NCI-H1436 treated with DMSO at 0.1 percent for 48 hours (cell line): ENCODE data around the gene TFRC.
A peak's percentile ranks its signal among the peaks of the same experiment; 100 is the strongest.
"Not testable (repeated sequence)": the region's sequence is repeated elsewhere in the genome, so short reads cannot be mapped to it uniquely, and the experiment has no call there.

Experiments used
- DNase-seq: peaks from one replicate; lab custom pipeline; 2025; lab: John Stamatoyannopoulos, UW

Gene TFRC

GRCh38 chr3:196081002-196081833 lies 672 bp downstream of the TFRC start:
- DNase-seq, result no peak

- DNase-seq, result not testable (repeated sequence)
These were observed 1.6 kb downstream of the TFRC start for GRCh38 chr3:196080101-196080846.

GRCh38 chr3:196079682-196080081 lies 2.2 kb downstream of the TFRC start:
- DNase-seq, result no peak

GRCh38 chr3:196075013-196075412 lies 6.9 kb downstream of the TFRC start:
- no peak for DNase-seq

- DNase-seq, result peak; percentile 34
These were observed 8.6 kb downstream of the TFRC start for GRCh38 chr3:196073255-196073753.

GRCh38 chr3:196072313-196072712 lies 9.6 kb downstream of the TFRC start:
- DNase-seq, result no peak

- not testable (repeated sequence) for DNase-seq
These were observed 13.1 kb downstream of the TFRC start for GRCh38 chr3:196068812-196069211.

GRCh38 chr3:196067439-196067838 lies 14.5 kb downstream of the TFRC start:
- no peak for DNase-seq

GRCh38 chr3:196063971-196064370 lies 17.9 kb downstream of the TFRC start:
- DNase-seq, result no peak

- no peak for DNase-seq
These were observed 18.4 kb downstream of the TFRC start for GRCh38 chr3:196063456-196063855.

GRCh38 chr3:196063049-196063448 lies 18.8 kb downstream of the TFRC start:
- DNase-seq, result no peak

GRCh38 chr3:196060834-196061233 lies 21.1 kb downstream of the TFRC start:
- DNase-seq, result no peak

GRCh38 chr3:196057760-196058331 lies 24.0 kb downstream of the TFRC start:
- DNase-seq, result no peak

GRCh38 chr3:196056371-196056770 lies 25.5 kb downstream of the TFRC start:
- DNase-seq, result not testable (repeated sequence)

- DNase-seq, result no peak
These were observed 26.1 kb downstream of the TFRC start for GRCh38 chr3:196055683-196056270.

- DNase-seq, result no peak
These were observed 26.6 kb downstream of the TFRC start for GRCh38 chr3:196055240-196055639.

GRCh38 chr3:196054661-196055060 lies 27.2 kb downstream of the TFRC start:
- no peak for DNase-seq

- DNase-seq, result no peak
These were observed 28.4 kb downstream of the TFRC start for GRCh38 chr3:196053487-196053886.

GRCh38 chr3:196051282-196052076 lies 30.4 kb downstream of the TFRC start:
- DNase-seq, result no peak

- DNase-seq, result no peak
These were observed 31.3 kb downstream of the TFRC start for GRCh38 chr3:196050597-196050996.

GRCh38 chr3:196049653-196050052 lies 32.2 kb downstream of the TFRC start:
- DNase-seq, result no peak
